ENCODE data around the gene ZNF330.

ZNF330 gene

DNA sequence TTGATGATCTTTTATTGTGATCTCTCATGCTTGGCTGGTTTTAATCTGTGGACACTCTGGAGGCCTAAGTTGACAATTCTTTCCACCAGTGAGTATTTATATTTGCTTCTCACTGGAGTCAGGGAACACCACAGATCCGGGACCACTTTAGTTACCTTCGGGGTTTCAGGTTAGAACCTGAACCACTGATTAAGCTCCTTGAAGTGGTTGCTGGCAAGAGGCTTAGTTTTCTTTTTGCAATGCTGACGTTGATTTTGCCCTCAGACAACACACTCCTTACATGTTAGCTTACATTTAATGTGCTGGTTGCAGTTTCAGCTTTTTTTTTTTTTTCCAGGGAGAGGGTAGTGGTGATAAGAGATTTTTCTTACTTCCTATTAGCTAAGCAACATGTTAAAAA is 10.5 kb upstream of the ZNF330 start:
- Histone ChIP-seq H3K9ac (no peak overlapping the region), H3K4me3 (IDR thresholded peaks at IDR 0.05; ENCODE audit: insufficient read depth, low read depth, low read length) (no peak overlapping the region), H3K4me2 (no peak overlapping the region; the same call in 1 of the 2 replicates), H3K36me3 (ENCODE audit: insufficient read depth) (no peaks in the 10 kb centered on the region), H3K79me2 (ENCODE audit: insufficient read depth, low read depth) (no peaks in the 10 kb centered on the region), H3K27ac (no peak overlapping the region; the same call in 1 of the 2 replicates), H3K4me1 (ENCODE audit: low read depth, poor library complexity, severe bottlenecking) (peaks cover 7% of the 10 kb centered on the region), H4K20me1 (ENCODE audit: insufficient read depth) (no peaks in the 10 kb centered on the region), H2AFZ (ENCODE audit: low read depth) (no peak overlapping the region), H3K27me3 (ENCODE audit: insufficient read depth, low read depth) (no peaks in the 10 kb centered on the region)
- TF ChIP-seq CTCF (conservative IDR thresholded peaks at IDR 0.05; ENCODE audit: low read depth, low read length): no peak

DNA sequence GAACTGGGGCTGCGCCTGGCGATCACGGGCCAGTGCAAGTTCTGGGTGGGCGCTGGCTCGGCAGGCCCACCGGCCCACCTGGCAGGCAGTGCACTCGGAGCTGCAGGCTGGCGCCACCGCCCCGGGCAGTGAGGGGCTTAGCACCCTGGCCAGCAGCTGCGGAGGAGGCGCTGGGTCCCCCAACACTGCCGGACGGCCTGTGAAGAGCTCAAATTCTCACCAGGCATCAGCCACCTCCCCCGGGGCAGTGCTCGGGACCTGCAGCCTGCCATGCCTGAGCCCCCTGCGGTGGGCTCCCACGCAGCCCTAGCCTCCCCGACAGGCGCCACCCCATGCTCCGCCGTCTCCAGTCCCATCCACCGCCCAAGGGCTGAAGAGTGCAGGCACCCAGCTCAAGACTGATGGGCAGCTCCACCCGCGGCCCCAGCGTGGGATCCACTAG is 7.1 kb upstream of the ZNF330 start:
- Histone ChIP-seq H2AFZ (ENCODE audit: low read depth) (no peak overlapping the region), H3K36me3 (ENCODE audit: insufficient read depth) (no peaks in the 10 kb centered on the region)

GRCh38 chr4:141215030-141215429 is 5.7 kb upstream of the ZNF330 start:
- no peak overlapping the region for H3K4me2 ChIP-seq
- no peak overlapping the region for H3K4me3 ChIP-seq (IDR thresholded peaks at IDR 0.05; ENCODE audit: insufficient read depth, low read depth, low read length)
- H3K36me3 ChIP-seq (ENCODE audit: insufficient read depth): no peaks in the 10 kb centered on the region
- H3K9ac ChIP-seq: no peak overlapping the region
- no peaks in the 10 kb centered on the region for H3K79me2 ChIP-seq (ENCODE audit: insufficient read depth, low read depth)
- no peak overlapping the region for H3K27ac ChIP-seq
- H3K4me1 ChIP-seq (ENCODE audit: low read depth, poor library complexity, severe bottlenecking): peaks cover 8% of the 10 kb centered on the region
- H4K20me1 ChIP-seq (ENCODE audit: insufficient read depth): no peaks in the 10 kb centered on the region
- no peak overlapping the region for H2AFZ ChIP-seq (ENCODE audit: low read depth)
- no peak for TF ChIP-seq CTCF (conservative IDR thresholded peaks at IDR 0.05; ENCODE audit: low read depth, low read length)
- no peaks in the 10 kb centered on the region for H3K27me3 ChIP-seq (ENCODE audit: insufficient read depth, low read depth)

More for the DNA sequence above, 7.1 kb upstream of the ZNF330 start:
- no peaks in the 10 kb centered on the region for H3K79me2 ChIP-seq (ENCODE audit: insufficient read depth, low read depth)
- H3K27me3 ChIP-seq (ENCODE audit: insufficient read depth, low read depth): no peaks in the 10 kb centered on the region
- H3K4me1 ChIP-seq (ENCODE audit: low read depth, poor library complexity, severe bottlenecking): peaks cover 7% of the 10 kb centered on the region
- H4K20me1 ChIP-seq (ENCODE audit: insufficient read depth): no peaks in the 10 kb centered on the region
- H3K4me2 ChIP-seq: no peak overlapping the region
- no peak overlapping the region for H3K27ac ChIP-seq
- TF ChIP-seq CTCF (conservative IDR thresholded peaks at IDR 0.05; ENCODE audit: low read depth, low read length): no peak
- no peak overlapping the region for H3K9ac ChIP-seq
- no peak overlapping the region for H3K4me3 ChIP-seq (IDR thresholded peaks at IDR 0.05; ENCODE audit: insufficient read depth, low read depth, low read length)

GRCh38 chr4:141216002-141216761 is 4.5 kb upstream of the ZNF330 start:
- no peak overlapping the region for H3K4me3 ChIP-seq (IDR thresholded peaks at IDR 0.05; ENCODE audit: insufficient read depth, low read depth, low read length)
- no peaks in the 10 kb centered on the region for H3K36me3 ChIP-seq (ENCODE audit: insufficient read depth)
- no peaks in the 10 kb centered on the region for H3K27me3 ChIP-seq (ENCODE audit: insufficient read depth, low read depth)
- H3K4me1 ChIP-seq (ENCODE audit: low read depth, poor library complexity, severe bottlenecking): peaks cover 7% of the 10 kb centered on the region
- peaks cover 4% of the 10 kb centered on the region for H3K79me2 ChIP-seq (ENCODE audit: insufficient read depth, low read depth)
- no peak overlapping the region for H3K9ac ChIP-seq
- H4K20me1 ChIP-seq (ENCODE audit: insufficient read depth): no peaks in the 10 kb centered on the region
- TF ChIP-seq CTCF (conservative IDR thresholded peaks at IDR 0.05; ENCODE audit: low read depth, low read length): no peak
- no peak overlapping the region for H3K4me2 ChIP-seq
- H3K27ac ChIP-seq: no peak overlapping the region
- H2AFZ ChIP-seq (ENCODE audit: low read depth): no peak overlapping the region
